GM12874 (cell line): ENCODE results near the gene ME2.

ENCODE experiments used
- TF ChIP-seq, protein P1 (sequence below): IDR thresholded peaks from 2 replicates; pipeline ENCODE4 v1.5.1; 2011; ENCODE audit warnings: low read depth, mild to moderate bottlenecking, control low read depth, low read length, moderate library complexity; ENCODE audit not compliant: insufficient read depth

Gene ME2

DNA sequence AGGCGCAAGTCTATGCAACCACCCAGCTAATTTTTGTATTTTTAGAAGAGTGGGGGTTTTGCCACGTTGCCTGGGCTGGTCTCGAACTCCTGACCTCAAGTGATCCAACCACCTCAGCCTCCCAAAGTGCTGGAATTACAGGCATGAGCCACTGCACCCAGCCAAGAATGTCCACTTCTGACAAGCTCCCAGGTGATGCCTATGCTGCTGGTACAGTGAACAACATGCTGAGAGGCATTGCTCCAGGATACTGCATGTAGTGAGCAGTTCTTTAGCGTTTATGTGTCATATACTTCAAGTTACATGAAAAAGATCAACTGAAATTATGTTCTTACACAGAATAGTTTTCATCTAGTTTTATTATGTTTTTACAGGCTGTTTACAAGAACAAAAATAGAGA is 71.7 kb downstream of the ME2 start:
- TF ChIP-seq, protein P1, sequence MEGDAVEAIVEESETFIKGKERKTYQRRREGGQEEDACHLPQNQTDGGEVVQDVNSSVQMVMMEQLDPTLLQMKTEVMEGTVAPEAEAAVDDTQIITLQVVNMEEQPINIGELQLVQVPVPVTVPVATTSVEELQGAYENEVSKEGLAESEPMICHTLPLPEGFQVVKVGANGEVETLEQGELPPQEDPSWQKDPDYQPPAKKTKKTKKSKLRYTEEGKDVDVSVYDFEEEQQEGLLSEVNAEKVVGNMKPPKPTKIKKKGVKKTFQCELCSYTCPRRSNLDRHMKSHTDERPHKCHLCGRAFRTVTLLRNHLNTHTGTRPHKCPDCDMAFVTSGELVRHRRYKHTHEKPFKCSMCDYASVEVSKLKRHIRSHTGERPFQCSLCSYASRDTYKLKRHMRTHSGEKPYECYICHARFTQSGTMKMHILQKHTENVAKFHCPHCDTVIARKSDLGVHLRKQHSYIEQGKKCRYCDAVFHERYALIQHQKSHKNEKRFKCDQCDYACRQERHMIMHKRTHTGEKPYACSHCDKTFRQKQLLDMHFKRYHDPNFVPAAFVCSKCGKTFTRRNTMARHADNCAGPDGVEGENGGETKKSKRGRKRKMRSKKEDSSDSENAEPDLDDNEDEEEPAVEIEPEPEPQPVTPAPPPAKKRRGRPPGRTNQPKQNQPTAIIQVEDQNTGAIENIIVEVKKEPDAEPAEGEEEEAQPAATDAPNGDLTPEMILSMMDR: no peak

DNA sequence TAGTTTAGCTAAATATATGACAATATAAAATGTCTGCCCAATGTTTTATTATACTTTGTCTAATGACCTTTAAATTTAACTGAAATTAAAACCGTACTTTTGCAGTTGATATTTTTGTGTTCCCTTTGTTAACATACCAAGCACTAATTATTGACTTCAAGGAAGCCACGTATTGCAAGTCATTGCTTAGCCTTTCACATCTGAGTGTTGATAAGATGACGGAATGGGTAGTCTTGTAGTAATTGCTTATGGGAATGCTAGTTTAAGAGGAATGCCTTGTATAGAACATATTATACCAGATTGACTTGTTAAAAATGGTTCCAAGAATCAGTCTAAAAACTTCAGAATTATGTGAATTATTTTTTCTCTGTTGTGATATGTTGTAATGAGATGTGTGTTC is 74.9 kb downstream of the ME2 start:
- TF ChIP-seq, protein P1: no peak

- TF ChIP-seq, protein P1: no peak
Measured at GRCh38 chr18:50955253-50955652, 76.3 kb downstream of the ME2 start.

GRCh38 chr18:50956116-50956515 is 77.2 kb downstream of the ME2 start:
- TF ChIP-seq, protein P1: no peak

GRCh38 chr18:50961974-50962373 is 83.1 kb downstream of the ME2 start:
- TF ChIP-seq, protein P1: no peak

GRCh38 chr18:50967714-50968661 is 89.1 kb downstream of the ME2 start, which contains the start of gene ELAC1:
Gene ELAC1, plus strand, starts transcription at chr18:50968040. Its CDS starts 6,365 bp downstream, at chr18:50974405.
- TF ChIP-seq, protein P1: no peak

- TF ChIP-seq, protein P1: no peak
Measured at GRCh38 chr18:50969448-50969847, 90.5 kb downstream of the ME2 start.
